Neural cell (in vitro differentiated cells): ENCODE measurements around the gene LEMD2.

Experiments
- CTCF ChIP-seq: fragments of 450-650 bp; IDR thresholded peaks from 2 replicates; pipeline ENCODE4 v1.5.1; 2014; ENCODE audit warnings: antibody characterized with exemption, mild to moderate bottlenecking, moderate library complexity; ENCODE audit not compliant: poor library complexity, severe bottlenecking
- EP300 ChIP-seq: fragments of 450-650 bp; conservative IDR thresholded peaks from 2 replicates; pipeline ENCODE4 v1.6.1; 2014; ENCODE audit warnings: antibody characterized with exemption, mild to moderate bottlenecking, moderate library complexity; ENCODE audit not compliant: poor library complexity, severe bottlenecking
- EZH2 ChIP-seq: fragments of 200-600, 300-800 bp; shearing (Covaris generic), sonication (generic); IDR thresholded peaks from 2 replicates; pipeline ENCODE4 v1.6.1; 2014; ENCODE audit warnings: antibody characterized with exemption, low read length, borderline replicate concordance, mild to moderate bottlenecking; ENCODE audit not compliant: insufficient read depth, poor library complexity, severe bottlenecking
- MXI1 ChIP-seq: fragments of 450-650 bp; conservative IDR thresholded peaks from 2 replicates; pipeline ENCODE4 v1.6.1; 2014; ENCODE audit warnings: antibody characterized with exemption, mild to moderate bottlenecking; ENCODE audit not compliant: poor library complexity, severe bottlenecking
- POLR2AphosphoS5 ChIP-seq: IDR thresholded peaks from 2 replicates; pipeline ENCODE4 v1.6.1; 2012
- RAD21 ChIP-seq: fragments of 450-650 bp; conservative IDR thresholded peaks from 2 replicates; pipeline ENCODE4 v1.6.1; 2014; ENCODE audit warnings: antibody characterized with exemption, mild to moderate bottlenecking, moderate library complexity
- SMC3 ChIP-seq: fragments of 450-650 bp; conservative IDR thresholded peaks from 2 replicates; pipeline ENCODE4 v1.6.1; 2014; ENCODE audit warnings: antibody characterized with exemption, mild to moderate bottlenecking, moderate library complexity; ENCODE audit not compliant: poor library complexity
- TF ChIP-seq, protein P1 (sequence below): IDR thresholded peaks from 2 replicates; pipeline ENCODE4 v1.6.1; 2012; ENCODE audit warnings: borderline replicate concordance

DNA sequence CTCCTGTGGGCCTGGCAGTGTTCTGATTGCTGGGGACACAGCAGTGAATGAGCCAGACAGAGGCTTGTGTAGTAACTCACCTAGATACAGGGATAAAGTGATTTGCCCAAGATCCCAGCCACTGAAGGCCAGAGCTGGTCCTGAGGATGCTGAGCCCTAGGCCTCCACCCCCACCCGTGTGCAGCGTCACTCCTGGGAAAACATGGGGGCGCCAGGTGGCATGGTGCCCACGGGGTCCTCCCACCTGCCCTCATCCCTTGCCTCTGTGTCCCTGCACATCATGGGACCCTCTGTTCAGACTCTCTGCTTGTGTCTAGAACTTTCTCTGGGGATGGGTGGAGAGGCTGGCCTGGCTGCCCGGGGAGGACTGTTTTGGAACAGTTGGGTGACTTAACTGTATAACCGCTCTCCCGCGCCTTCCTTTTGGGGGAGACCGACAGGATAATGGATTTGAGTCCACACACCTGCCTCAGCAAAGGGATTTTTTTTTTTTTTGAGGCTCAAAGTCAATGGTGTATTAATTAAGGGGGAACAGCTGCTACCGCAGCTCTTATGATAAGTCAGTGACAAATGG, 19.6 kb downstream of the LEMD2 start:
- no peak for TF ChIP-seq SMC3
- no peak for TF ChIP-seq CTCF
- TF ChIP-seq EZH2 = no peak
- TF ChIP-seq, protein P1, sequence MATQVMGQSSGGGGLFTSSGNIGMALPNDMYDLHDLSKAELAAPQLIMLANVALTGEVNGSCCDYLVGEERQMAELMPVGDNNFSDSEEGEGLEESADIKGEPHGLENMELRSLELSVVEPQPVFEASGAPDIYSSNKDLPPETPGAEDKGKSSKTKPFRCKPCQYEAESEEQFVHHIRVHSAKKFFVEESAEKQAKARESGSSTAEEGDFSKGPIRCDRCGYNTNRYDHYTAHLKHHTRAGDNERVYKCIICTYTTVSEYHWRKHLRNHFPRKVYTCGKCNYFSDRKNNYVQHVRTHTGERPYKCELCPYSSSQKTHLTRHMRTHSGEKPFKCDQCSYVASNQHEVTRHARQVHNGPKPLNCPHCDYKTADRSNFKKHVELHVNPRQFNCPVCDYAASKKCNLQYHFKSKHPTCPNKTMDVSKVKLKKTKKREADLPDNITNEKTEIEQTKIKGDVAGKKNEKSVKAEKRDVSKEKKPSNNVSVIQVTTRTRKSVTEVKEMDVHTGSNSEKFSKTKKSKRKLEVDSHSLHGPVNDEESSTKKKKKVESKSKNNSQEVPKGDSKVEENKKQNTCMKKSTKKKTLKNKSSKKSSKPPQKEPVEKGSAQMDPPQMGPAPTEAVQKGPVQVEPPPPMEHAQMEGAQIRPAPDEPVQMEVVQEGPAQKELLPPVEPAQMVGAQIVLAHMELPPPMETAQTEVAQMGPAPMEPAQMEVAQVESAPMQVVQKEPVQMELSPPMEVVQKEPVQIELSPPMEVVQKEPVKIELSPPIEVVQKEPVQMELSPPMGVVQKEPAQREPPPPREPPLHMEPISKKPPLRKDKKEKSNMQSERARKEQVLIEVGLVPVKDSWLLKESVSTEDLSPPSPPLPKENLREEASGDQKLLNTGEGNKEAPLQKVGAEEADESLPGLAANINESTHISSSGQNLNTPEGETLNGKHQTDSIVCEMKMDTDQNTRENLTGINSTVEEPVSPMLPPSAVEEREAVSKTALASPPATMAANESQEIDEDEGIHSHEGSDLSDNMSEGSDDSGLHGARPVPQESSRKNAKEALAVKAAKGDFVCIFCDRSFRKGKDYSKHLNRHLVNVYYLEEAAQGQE = no peak
- TF ChIP-seq POLR2AphosphoS5 = no peak
- TF ChIP-seq MXI1 = no peak
- TF ChIP-seq RAD21 = no peak
- TF ChIP-seq EP300 = no peak
